ENCODE results near the gene TC2N.
"Not testable (repeated sequence)": the region's sequence is repeated elsewhere in the genome, so short reads cannot be mapped to it uniquely, and the experiment has no call there.

Gene TC2N

DNA sequence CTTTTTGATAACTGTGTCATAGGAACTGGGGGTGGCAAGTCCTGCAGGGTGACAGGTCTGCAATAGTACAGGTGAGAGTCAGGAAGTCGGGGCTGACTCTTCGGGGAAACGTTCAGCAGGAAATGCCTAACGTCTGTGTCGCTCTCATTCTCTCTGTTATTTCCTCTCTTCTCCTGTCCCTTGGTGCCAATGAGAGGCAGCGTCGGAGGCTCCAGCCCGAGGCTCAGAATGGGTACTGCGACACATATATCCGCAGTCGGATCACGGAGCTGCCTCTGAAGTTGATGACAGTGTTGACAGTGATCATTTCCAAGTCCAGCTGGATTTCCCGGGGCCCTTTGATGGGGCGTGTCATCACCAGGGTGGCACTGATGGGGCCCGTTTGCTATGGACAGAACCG, 2.7 kb upstream of the TC2N start:
- no peak for DNase-seq (ENCODE audit: low spot score)

DNA sequence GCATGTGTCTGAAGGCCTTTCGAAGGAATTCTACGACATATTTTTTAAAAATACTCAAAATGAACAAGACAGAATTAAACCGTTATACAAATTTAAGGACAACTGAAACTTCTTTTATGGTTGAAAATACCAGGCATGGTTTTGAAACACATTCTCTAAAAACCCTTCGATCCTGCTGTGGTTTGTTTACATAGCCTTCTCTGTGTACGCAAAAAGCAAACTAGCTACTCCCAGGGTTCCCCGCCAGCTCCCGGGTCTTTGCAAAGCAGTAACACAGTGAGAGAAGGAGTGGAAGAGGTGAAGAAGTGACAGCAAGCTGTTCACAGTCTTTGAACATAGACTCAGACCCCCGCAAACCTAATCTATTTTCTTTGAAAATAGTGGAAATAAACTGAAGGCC, 2.2 kb upstream of the TC2N start:
- no peak for DNase-seq (ENCODE audit: low spot score)

DNA sequence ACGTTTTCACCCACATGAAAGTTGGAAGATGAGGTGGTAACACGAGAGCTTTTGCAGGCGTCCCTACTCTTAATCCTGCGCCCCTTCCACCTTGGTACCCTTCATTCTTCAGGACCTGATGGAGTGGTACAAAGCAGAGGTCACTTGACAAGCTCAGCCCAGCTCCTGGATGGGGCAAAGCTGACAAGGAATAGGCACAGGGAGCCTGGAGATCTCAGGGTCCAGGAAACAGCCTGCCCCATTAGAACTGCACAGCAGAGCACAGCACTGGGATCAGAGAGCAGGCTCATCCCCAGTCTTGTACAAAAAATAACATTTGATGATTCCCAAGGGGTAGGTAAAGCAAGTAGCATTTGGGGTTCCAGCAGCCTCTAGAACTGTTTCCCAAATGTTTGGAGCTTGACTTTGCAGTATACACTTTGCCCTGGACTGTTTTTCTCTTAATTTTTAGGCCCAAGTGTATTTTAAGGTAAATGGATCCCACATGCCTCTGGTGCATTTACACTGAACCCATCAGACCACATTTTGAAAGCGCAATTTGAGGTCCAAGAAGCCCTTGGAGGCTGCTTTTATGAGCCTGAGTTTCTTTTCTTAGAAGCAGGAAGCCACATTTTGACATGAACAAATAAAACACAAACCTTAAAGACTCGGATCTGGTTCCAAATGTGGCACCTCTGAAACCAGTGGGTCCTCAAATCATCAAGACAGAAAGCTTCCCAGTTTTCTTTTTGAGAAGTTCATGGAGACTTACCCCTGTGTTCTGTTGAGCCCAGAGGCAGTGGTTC, 633 bp downstream of the TC2N start:
- no peak for DNase-seq (ENCODE audit: low spot score)

DNA sequence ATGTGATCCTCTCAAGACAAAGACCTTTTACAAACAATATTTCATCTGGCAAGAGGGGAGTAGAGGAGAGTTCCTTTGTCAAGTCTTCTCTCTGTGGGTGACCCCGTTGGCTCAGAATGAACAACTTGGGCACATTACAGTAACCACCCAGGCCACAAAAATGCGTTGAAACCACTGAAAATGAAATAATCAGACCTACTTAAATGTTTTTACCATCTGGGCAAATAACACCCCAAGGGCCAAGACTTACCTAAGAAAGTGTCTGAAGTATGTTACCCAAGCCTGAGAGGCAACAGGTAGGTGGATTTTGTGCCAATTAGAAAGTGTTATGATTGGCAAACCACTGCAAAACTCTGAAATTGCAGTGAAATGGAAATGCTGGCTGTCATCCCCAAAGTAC, 1.3 kb downstream of the TC2N start:
- DNase-seq (ENCODE audit: low spot score) = no peak

DNA sequence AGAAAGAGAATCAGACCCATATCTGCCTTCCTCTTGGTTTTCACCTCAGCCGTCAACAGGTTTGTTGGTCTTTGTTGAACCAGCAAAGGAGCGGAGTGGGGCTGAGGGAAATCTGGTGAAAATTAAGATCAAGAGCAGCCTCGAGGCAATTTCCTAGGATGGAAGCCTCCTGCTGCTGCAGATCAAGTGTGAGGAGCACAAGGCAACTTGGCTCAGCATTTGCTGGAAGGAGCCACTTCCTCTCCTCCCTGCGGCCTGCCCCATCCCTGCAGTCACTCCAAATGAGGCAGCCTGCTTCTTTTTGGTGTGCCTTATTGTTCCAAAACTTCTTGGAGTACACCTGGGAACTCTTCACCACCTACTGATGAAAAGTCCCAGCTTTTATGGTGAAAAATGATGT, 4.9 kb downstream of the TC2N start:
- DNase-seq (ENCODE audit: low spot score) = no peak

DNA sequence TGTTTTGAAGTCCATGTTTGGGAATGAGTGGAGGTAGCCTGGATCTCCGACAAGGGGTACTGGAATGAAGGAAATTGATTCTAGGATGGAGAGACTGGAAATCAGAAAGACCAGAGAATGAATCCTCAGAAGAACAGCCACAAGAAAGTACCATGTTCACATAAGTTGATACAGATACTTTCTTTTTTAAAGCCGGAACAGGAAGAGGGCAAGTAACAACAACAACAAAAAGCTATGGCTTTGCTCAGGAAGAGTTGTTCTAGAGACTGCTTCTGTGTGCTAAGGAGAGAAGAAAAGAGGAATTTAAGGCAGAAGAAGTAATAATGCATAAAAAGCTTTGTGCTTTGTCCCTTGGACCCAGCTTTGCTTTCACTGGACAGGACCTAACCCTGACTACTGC, 6.2 kb downstream of the TC2N start:
- DNase-seq (ENCODE audit: low spot score) = no peak

DNA sequence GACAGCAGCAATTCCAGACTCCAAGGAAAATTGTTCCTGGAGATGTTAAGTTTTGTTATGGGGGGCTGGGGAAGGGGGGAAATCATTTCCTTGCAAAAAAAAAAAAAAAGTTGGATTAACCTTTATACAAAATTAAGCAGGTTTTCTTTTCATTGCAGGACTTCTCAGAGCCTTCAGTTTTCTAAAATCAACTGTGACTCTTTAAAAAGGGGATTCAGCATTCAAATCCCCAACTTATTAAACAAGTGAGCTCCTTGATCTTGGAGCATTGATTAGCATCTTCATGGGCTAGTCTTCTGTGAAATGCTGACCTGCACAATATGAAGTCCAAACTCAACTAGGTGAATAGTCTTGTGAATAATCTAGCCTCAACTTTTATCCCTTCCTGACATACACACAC, 7.1 kb downstream of the TC2N start:
- no peak for DNase-seq (ENCODE audit: low spot score)

DNA sequence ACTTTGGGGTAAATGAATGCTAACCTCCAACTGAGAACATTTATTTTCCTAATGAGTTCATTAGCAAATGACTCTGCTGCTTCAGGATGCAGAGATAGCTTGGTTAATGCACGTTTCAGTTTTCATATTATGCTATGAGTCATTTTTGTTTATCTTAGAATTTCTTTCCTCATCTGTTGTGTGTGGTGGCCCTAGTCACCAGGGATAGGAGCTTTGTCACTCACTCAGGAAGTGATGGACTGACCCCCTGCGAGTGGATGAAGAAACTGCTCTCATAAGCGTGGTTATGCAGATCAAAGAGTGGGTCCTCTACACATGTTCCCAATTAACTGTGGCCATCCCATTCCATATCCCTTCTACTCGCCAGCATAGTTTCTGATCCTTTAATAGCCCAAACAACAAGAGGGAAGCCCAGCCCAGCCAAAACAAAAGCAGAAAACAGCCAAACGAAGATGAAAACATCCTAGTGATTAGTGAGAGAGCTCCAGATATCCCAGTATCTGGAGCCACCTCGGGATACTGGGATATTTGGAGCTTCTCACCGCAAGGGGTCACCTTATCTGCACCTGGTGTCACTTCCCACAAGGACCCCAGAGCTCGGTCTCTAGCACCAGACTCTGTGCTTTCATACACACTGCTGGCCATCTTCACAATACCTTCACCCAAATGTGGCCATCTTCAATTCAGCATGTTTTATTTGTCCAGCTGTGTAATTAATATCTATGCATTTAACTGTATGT, 8.6 kb downstream of the TC2N start:
- DNase-seq (ENCODE audit: low spot score) = no peak

DNA sequence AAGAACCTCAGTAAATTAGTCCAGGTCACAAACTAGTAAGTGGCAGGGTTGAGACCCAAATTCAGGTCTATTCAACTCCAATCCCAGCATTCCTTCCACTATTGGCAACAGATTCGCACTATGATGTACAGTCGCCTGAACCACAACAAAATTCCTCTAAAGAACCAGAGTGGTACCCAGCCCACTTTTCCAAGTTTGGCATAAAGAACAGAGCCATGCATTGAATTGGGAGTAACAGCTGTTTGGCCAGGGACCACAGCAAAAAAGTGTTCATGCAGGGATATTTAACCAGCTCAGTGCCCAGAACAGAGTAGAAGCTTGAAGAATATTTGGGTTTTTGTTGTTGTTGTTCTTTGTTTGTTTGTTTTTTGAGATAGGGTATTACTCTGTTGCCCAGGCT, 9.7 kb downstream of the TC2N start:
- DNase-seq (ENCODE audit: low spot score) = no peak

DNA sequence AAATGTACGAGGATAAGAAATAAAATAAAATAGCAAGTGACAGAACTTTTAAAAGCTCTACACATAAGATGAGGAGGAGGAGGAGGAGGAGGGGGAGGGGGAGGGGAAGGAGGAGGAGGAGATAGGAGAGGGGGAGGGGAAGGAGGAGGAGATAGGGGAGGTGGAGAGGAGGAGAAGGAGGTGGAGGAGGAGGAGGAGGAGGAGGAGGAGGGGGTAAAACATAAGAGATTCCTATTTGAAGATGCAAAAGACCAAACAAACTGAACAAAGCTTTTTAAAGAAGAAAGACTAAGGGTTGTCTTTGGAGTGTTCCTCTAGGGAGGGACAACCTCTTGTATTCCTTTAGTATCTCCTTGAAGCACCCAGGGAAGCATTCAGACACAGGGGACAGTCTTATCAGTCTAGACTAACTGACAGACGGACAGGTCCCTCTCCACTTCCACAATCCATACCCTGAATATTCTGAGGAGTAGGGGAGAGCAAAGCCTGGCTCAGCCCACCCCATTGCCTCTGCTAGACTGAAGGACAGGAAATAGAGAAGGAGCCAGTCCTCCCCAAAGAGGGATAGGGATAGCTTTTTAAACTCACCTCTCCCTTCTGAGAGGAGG, 12.9 kb downstream of the TC2N start:
- DNase-seq (ENCODE audit: low spot score) = no peak

DNA sequence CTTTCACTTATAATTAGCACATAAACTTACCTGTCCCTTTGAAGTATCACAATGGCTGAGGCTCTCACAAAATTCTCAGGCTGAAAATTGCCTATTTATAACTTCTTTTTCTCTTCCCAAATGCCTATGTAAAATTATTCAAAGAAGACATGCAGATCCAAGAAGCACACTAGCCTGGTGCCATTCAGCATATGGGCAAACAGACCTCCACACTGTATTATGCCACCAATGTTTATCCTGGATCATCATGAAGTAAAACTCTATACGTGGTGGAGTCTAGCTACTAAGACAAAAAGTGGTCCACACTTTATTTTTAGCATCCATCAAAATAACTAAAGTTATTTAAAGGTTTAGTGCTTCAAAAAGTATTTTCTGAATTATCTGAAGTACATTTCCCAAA, 15.8 kb downstream of the TC2N start:
- no peak for DNase-seq (ENCODE audit: low spot score)

DNA sequence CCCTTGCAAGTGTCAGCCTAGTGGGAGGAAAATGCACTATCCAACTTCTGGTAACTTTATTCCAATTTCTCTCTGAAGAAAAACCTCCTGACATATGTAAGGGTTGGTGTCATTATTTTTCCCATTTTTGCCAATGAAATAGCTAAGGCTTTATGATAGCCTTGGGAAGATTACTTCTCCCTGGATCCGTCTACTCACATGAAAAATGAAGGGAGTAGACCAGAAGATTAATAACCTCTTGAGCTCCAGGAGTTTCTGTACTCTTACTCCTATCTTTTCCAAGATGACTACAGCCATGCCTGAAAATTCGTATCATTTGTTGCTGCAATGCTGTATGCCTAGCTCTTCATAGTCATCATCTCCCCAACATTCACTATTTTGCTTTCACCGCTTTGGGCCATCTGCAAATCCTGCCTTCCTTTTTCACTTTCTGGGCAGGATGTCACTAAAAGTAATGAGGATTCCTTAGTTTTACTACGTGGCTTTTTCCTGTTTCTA, 18.8 kb downstream of the TC2N start:
- DNase-seq (ENCODE audit: low spot score) = no peak

DNA sequence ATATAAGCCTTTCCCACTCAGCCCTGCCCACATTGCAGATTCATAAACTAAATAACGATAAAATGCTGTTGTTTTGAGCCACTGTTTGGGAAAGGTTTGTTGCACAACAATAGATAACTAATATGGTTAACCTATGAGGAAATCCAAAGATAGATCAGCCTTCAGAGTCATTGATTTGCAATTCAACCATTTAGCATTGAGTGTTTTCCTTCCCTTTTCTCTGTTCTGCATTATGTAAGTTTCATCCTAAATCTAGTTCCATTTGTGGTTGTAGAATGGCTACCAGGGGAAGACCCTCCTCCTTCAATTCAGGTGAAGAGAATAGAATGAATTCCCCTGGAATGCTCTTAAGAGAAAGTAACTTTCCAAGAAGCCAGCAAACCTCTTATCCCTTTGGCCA, 19.6 kb downstream of the TC2N start:
- no peak for DNase-seq (ENCODE audit: low spot score)

DNA sequence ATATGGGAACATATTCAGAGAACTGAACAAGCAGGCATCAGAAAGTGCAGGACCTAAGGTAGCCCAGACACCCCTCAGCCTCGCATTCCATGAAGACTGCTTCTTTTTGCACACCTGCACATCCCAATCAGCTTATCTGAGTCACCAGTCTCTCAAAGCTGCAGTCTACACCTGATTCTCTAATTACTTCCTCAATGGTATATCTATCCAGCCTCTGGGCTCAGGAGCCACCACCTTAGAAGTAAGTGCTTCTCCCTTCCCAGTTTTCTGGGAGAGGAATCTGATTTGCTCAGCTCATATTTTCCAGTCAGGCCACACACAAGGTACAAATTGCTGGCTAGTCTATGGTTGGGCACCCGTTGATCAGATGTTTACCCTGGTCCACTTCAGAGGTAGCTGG, 21.7 kb downstream of the TC2N start:
- no peak for DNase-seq (ENCODE audit: low spot score)

DNA sequence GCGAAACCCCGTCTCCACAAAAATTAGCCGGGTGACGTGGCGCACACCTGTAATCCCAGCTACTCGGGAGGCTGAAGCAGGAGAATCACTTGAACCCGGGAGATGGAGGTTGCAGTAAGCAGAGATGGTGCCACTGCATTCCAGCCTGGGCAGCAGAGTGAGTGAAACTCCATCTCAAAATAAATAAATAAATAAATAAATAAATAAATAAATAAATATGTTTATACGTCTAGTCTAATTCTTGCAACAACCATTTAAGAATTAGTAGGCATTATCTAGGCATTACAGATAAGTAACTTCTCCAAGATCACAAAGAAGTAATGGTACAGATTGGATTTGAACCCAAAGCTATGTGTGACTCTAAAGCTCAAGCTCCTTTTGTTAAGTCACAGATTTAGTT, 22.3 kb downstream of the TC2N start:
- DNase-seq (ENCODE audit: low spot score) = not testable (repeated sequence)

DNA sequence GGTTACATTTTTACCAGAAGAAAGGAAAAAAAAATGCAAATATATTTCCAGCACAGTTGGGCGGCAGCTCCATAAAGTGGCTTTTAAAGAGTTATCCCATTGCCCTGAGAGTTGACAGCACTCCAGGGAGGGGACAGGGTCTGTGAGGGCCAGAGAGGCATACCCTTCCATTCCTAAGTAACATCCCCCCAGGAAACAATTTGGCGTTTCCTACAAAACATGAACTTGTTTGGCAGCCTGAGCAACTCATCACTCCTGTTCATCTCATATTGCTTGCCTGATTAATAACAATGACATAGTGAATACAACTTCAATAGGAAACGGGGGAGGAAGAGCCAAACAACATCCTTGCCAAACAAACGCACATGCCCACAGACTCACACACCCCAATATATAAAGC, 23.3 kb downstream of the TC2N start:
- no peak for DNase-seq (ENCODE audit: low spot score)

DNA sequence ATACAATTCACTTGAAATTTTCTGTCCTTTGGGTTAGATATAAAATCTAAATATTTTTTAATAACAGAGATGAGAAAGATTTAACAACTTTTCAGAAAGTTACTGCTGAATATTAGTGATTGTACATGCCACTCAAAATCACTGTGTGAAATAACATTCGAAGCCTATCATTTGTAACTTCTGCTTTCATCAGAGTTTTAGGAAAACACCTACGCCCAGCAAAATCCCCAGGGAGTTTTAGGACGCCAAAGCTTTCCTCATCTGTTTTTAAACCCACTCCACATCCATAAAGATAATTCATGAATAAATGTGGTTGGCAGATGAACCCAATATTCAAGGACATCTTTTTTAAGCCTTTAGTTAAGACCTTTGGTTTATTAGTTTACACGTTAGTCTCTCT, 23.9 kb downstream of the TC2N start:
- DNase-seq (ENCODE audit: low spot score) = no peak

DNA sequence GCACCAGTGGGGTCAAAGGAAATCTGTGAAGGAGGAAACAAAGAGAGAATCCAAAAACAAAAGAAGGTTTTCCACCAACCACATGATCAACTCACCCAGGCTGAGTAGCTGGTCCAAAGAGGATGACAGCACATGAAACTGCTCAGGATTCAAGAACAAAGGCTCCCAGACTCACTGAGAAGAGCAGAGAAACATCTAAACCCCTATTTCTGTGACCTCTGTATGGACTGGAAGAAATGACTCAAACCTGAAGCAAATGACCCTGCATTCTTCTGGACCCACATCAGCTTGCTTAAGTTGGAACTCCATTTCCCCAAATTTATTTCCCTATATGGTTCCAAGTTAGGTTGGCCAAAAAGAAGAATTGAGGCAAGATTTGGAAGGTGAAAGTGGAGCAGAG, 26.3 kb downstream of the TC2N start:
- no peak for DNase-seq (ENCODE audit: low spot score)

DNA sequence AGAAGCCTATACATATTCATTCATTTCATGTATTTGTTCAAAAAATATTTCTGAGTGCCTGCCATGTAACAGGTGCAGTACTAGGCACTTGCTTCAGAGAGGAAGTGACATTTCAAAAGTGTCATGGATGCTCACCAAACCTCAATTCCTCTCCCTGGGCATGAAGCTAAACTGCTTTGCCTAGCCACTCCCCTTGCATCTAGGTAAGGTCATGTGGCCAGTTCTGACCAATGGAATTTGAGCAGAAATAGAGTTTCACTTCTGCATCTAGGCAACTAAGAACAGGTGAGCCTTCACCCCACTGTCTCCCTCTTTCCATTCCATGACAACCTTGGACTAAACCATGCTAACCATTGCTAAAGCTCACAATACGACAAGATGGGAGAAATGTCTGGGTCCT, 27.6 kb downstream of the TC2N start:
- no peak for DNase-seq (ENCODE audit: low spot score)

DNA sequence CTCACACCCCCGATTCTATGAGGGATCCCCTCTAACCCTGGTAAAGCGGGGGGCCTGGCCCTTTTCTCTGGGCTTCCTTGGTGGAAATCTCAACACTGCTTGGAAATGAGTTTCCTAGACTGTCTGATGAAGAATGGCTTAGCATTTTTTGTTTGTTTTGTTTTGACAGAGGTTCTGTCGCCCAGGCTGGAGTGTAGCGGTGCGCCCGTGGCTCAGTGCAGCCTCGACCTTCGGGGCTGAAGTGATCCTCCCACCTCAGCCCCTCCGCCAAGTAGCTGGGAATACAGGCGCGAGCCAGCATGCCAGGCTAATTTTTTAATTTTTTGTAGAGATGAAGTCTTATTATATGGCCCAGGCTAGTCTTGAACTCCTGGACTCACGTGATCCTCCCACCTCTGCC, 30.3 kb downstream of the TC2N start:
- DNase-seq (ENCODE audit: low spot score) = no peak

DNA sequence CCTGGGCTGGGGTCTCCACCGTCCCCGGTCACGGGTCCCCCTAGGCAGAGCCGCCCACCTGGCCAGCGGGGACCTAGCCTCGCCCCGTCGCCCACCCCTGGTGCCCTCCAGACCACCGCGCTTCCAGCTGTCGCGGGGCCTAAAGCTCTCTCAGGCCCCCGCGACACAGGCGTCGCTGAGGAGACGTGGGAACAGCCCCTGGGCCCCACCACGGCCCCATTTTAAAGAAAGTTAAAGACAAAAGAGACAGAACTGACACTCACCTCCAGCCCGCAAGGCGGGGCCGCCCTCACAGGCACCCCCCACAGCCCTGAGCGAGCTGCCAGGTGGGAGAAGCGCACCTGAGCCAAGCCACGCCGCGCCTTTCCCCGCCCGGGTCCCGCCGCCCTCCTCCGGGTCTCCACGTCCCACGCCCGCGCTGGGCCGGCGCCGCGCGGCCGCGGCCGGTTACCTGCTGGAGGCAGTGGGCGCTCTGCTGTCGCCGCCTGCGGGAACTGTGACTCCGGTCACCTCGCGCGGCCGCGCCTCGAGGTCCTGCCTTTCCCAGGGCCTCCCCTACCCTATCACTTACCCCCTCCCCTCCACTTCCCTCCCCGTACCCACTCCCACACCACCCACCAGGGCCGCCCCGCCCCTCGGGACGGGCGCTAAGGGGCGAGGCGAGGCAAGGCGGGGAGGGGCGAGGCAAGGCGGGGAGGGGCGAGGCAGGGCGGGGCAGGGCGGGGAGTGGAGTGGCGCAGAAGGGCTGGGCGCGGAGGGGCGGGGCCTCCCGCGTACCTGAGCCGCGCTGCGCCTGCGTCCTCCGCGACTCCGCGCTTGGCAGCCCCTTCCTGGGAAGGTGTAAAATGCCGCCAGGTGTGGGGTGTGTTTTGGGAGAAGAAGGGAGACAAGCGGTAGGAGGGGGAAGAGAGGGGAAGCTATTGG, 31.2 kb downstream of the TC2N start:
- no peak for DNase-seq (ENCODE audit: low spot score)
